Stimulated activated CD4-positive, alpha-beta T cell treated with anti-CD3 and anti-CD28 coated beads, Interleukin-15, amount 100 ng/mL, for 24 hours (primary cell): Measurements from ENCODE around the gene MANBA.

Experiments
- DNase-seq: peaks from one replicate; pipeline ENCODE4 v3.0.0-alpha.2; 2020

Gene MANBA

GRCh38 chr4:102586002-102586643, 174.6 kb downstream of the MANBA start:
- DNase-seq = no peak

- peak; percentile 53 for DNase-seq
Observed at GRCh38 chr4:102585329-102585728, 175.4 kb downstream of the MANBA start.

- DNase-seq = no peak
Observed at GRCh38 chr4:102584091-102584490, 176.7 kb downstream of the MANBA start.
